ENCODE measurements around the gene CIC.

Gene CIC

DNA sequence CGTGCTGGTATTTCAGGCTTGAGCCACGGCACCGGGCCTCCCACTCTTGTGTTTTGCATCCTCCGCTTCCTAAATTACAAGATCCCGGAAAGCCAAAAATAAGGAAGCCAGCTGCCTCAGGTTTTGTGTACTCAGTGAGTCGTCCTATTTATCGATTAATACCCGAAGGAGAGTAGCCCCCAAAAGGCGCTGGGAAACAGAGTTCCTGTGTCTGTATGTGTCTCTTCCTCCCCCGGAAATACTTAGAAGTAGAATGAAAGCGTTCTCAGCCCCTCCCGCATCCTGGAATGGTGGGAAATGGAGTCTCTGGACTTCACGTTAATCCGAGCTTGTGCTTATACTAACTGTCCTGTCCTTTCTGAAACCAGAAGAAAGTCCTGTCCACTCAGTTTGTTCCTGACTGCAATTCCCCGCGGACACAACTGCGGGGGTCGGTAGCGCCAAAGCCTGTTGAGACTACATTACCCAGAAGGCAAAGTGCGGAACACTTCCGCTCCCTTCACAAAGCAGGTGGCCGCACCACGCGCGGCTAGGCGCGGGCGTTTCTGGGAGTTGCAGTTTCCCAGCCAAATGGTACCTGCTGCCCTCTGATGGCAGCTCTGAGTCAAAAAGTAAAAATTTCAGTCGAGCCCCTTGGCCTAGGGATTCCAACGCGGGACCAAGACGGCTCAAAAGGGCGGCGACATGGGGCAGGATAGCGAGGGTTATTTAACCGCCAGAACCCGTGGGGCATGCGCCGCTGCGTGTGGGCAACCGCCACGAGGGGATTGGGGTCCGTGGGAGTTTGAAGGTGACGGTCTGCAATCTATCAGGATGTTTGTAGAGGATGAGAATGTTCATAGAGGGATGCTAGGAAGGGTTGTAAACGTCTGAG, 24.5 kb upstream of the CIC start:
- DNase-seq, result peak; percentile 83

GRCh38 chr19:42245231-42245630, 23.8 kb upstream of the CIC start:
- no peak for DNase-seq

DNA sequence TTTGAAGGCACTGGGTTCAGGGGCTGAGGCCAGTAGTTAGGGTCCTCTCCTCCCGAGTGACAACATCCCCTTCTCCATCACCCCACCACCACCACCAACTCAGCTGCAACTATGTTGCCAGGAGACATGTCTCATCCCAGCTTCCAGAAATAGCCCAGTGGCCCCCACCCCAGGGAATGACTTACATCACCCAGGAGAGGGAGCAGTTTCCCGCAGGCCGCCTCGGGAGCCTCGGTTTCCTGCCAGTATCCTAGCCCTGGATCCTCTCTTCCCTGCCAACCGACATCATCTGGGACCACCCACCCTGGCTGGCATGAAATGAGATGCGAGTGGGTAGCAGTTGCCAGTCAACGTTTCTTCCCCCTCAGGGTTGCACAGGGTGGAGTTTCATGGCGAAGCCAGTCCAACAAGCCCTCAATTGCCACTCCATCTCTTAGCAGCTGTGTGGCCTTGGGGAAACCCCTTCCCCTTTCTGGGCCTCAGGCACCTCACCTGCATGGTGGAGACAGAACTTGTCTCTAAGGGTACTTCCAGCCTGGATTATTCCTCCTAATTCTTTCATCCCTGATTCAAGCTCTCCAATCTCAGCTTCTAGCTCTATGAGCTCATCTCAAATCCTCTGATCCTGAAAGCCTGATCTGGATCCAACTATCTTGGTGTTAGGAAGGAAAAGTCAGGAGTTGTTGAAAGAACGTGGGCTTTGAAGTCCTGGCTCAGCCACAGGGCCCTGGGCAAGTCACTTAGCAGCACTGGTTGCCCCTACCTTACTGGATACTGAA, 22.7 kb upstream of the CIC start:
- DNase-seq, result no peak

GRCh38 chr19:42246922-42247639, 22.0 kb upstream of the CIC start:
- DNase-seq, result no peak

GRCh38 chr19:42247640-42248199, 21.3 kb upstream of the CIC start:
- DNase-seq, result no peak

GRCh38 chr19:42248270-42249148, 20.5 kb upstream of the CIC start:
- no peak for DNase-seq

DNA sequence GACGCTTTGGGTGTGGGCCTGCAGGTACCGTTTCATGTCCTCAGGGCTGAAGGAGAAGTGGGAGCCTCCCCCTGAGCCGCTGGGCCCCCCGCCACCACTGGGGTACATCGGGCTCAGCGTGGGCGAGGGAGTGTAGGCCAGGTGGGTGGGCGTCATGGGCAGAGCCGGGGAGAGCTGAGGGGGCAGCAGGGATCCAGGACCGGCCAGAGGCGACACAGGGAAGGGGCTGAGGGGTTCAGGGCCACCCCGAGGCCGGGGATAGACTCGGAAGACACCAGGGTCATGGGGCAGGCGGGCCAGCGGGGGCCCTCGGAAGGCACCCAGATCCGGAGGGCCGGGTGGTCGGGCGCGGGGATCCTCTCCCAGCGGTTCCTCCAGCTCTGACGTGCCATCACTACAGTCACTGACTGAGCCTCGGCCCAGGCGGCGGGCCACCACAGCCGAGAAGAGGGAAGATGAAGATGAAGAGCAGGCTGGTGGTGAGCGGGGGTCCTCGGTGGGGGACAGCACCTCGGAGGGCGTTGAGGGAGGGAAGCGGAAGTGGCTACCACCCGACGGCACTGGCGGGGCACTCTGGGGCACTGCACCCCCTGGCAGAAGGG, 19.8 kb upstream of the CIC start:
- no peak for DNase-seq

DNA sequence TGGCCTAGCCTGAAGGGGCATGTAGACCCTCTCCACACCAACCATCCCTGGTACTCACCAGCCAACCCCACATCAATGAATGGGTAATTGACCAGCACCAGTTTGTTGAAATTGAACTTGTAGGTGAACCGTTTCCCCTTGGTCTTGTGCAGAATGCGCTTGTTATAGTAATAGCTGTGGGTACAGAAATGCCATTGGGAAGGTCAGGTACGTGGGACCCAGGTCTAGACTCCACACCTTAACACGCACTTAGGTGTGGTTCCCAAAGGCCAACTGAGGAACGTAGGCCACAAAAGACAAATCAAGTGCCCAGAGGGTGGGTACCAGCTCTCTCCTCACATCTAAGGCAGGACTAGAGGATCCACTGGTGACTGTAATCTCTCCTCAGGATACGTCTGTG, 19.3 kb upstream of the CIC start:
- no peak for DNase-seq

- DNase-seq, result no peak
Observed at GRCh38 chr19:42250183-42250665, 18.8 kb upstream of the CIC start.

DNA sequence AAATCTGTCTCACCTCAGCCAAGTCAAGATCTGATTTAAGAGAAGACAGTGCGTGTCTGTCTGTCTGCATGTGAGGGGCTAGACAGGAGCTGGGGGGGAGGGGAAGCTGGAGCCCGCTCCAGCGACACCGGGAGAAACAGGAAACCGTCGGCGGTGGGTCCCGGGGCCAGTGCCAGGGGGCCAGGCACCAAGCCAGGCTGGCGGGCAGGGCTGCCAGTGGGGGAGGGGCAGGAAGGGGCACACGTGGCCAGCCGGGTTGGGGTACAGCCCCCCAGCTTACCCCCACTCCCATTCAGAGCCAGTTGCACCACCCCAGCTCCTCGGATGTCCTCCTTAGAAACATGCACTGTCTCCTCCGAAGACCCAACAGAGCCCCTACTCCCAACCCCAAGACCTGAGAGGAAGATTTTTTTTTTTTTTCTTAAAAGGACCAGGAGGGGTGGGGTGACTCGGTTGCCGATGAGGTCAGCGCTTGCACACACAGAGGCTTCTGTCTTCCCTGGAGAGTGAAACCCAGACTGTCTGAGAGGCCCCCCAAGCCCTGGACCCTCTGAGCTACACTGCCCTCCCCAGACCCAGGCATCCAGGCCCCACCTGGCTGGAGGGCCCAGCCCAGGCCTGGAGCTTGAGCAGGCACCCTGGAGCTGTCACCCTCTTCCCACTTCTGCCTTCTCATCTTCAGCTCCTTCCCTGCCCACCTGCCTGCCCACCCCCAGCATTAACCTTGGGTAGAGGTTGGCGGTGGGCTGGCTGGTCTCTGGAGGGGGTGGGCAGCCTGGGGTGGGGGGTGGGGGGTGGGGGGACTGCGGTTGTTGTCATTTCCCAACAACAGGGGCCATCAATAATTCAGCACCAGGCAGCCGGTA, 18.2 kb upstream of the CIC start:
- no peak for DNase-seq

DNA sequence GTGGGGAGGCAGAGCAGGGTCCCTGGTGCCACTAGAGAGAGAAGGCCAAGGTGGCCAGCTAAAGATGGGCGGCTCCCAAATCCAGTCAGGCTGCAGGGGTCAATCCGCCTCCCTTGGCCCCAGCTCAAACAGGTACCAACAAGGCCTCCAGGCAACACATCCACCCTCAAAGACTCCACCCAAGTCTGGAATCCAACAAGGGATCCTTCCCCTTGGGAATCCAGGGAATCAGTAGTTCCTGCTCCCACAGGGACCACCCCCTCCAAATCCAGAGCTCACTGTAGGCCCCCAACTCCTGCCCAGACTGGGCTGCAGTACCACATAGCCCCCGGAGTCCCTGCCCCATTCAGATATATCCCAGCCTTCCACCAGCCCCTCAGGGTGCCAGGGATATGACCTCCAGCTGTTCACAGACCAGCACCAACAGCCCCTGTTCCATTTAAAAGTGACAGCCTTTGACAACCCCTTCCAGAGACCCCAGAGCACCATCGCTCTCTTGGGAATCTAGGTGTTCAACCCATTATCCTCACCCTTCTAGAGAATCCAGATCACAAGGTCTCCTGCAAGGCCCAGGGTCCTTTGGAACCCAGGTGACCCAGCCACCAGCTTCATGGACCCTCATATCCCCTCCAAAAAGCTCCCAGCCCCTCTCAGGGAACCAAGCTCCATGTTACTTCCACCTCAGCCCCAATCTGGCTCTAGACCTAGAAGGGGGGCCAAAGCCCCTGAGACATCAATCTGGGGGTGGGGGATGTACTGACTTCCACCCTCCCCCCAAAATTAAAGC, 17.3 kb upstream of the CIC start:
- DNase-seq, result no peak

DNA sequence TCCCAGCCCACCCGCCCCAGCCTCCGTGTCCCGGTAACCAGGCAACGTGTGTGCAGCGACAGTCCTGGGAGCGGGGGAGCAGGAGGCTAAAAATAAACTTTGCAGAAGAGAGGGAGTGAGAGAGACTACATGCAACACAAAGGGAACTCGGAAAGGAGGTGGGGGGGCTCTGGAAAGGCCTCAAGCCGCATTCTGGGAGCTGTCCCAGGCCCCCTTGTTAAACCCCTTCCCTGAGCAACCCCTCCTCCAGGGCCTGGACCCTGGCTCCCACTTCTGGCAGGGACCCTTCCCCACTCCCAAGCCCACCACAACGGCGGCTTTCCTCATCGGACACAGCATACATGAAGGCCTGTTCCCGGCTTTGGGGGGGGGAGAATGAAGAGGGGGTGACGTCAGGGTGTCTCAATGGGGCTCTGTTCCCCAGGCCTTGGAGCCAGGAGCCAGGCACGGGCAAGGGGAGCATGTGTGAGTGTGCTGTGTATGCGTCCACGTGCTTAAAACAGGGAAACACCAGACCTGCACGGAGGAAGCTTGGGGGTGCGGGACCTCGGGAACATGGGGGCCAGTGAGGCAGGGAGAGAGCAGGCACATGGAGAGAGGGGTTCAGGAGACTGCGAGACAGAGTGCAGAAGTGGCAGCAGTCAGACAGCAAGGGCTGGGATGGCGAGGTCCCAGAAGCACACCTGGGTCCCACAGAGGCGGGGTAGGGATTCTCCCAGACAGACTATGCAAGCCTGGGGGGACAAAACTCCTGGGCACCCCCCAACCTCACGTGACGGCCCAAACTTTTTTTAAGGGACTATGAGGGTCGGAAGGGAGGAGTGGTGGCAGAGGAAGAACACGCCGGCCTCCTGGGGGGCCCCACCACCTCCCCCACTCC, 16.4 kb upstream of the CIC start:
- no peak for DNase-seq

- DNase-seq, result peak; percentile 64
Observed at GRCh38 chr19:42253245-42254088, 15.6 kb upstream of the CIC start.

DNA sequence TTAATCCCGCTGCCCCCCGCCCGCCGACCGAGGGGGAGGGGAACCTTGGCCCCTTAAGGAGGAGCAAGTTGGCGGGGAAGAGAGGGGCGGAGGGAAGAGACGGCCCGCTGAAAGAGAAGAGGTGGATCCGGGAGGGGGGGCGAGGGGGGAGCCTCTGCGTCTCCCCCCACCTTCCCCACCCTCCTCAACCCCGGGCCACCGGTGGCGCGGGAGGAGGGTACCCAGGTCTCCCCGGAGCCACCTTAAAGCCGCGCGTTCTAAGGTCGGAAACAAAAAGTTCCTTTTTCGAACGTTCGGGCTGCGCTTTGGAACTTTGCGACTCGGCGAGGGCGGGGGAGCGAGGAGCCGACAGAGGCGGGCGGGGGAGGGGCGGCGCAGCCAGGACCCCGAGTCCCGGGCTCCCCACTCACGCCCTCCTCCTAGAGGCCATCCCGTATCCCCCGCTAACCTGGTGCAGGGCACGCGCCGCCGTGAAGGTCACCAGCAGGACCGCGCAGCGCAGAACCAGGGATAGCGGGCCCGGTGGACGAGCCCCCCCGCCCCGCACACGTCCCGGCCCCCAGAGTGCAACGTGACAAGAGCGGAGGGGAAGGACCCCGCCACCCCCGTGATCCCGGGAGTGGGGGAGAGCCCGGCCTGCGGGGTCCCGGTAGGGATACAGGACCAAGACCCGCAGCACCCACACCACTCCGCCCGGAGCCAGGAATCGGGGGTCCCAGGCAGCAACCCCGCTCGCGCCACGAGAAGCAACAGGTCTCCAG, 14.8 kb upstream of the CIC start:
- peak; percentile 70 for DNase-seq

- DNase-seq, result peak; percentile 94
Observed at GRCh38 chr19:42254850-42255765, 13.9 kb upstream of the CIC start, which contains the start of gene ERF. ERF (minus strand) TSS chr19:42255128; CDS start chr19:42254999, 129 bp downstream.

Measured in T-helper 9 cell (primary cell).